H1 (cell line): ENCODE results near the gene RAET1E. TPM values are rescaled to one million over a fixed set of nuclear protein-coding genes. Genes with fewer than 3 reads are reported as not detected.

Source experiments
- ATF3 ChIP-seq: IDR thresholded peaks from 2 replicates; pipeline ENCODE4 v1.6.1; 2011; ENCODE audit warnings: low read depth, mild to moderate bottlenecking, low read length; ENCODE audit not compliant: insufficient read depth
- POU5F1 ChIP-seq: IDR thresholded peaks from 2 replicates; pipeline ENCODE4 v1.6.1; 2011; ENCODE audit warnings: low read depth, mild to moderate bottlenecking, low read length, moderate library complexity
- RXRA ChIP-seq: IDR thresholded peaks from 2 replicates; pipeline ENCODE4 v1.6.1; 2011; ENCODE audit warnings: low read depth, mild to moderate bottlenecking, low read length, moderate library complexity; ENCODE audit not compliant: insufficient read depth
- SIN3A ChIP-seq, 2 experiments: IDR thresholded peaks in 1 of 2; conservative IDR thresholded peaks in 1 of 2; 2 replicates each; pipeline ENCODE4 v1.6.1; 2011 to 2012; ENCODE audit warnings: low read length in 2 of 2, improper control_type of control experiment in 1 of 2, low read depth in 1 of 2, mild to moderate bottlenecking in 1 of 2
- TAF1 ChIP-seq: IDR thresholded peaks from 2 replicates; pipeline ENCODE4 v1.6.1; 2011; ENCODE audit warnings: mild to moderate bottlenecking, low read depth, low read length
- polyA plus RNA-seq, 7 experiments: library from polyadenylated mRNA; depleted of rRNA in 3 of 7; stranded (reverse) in 5 of 7; unstranded in 2 of 7; fragments of >200 nt in 5 of 7; fragments of 200-250 nt in 2 of 7; gene quantifications; 1 replicate in 5 of 7; 2 replicates in 1 of 7; 4 replicates in 1 of 7; pipeline versions ENCODE4 v1.2.1 to v1.2.3, GENCODE V29; 2011 to 2013; ENCODE audit warnings: missing spikeins in 2 of 7, mixed read lengths in 2 of 7
- total RNA-seq: library from RNA; stranded (reverse); fragmentation: NEBNext Ultra II Directional; extraction: Animal tissue kit (Norgen Biotek cat#: 25700); gene quantifications from 2 replicates; pipeline ENCODE4 v1.2.1, GENCODE V29; 2021
- TF ChIP-seq, protein P1 (sequence below): fragments of 300-600 bp; sonication (generic); IDR thresholded peaks from 2 replicates; pipeline ENCODE4 v1.7.1; 2012; ENCODE audit warnings: low read length, moderate library complexity, mild to moderate bottlenecking, inconsistent platforms; ENCODE audit not compliant: insufficient replicate concordance
- TF ChIP-seq, protein P2 (sequence below): IDR thresholded peaks from 2 replicates; pipeline ENCODE4 v1.6.1; 2012; ENCODE audit warnings: low read length, inconsistent platforms

The RAET1E gene
- total and polyA plus RNA-seq, 2 of the 8 experiments (the other 6 are each of a cell fraction or from before 2014, with no cell fraction given) = not detected

GRCh38 chr6:149909701-149910470 lies 12.0 kb upstream of the RAET1E start (continued):
- TF ChIP-seq, protein P1, sequence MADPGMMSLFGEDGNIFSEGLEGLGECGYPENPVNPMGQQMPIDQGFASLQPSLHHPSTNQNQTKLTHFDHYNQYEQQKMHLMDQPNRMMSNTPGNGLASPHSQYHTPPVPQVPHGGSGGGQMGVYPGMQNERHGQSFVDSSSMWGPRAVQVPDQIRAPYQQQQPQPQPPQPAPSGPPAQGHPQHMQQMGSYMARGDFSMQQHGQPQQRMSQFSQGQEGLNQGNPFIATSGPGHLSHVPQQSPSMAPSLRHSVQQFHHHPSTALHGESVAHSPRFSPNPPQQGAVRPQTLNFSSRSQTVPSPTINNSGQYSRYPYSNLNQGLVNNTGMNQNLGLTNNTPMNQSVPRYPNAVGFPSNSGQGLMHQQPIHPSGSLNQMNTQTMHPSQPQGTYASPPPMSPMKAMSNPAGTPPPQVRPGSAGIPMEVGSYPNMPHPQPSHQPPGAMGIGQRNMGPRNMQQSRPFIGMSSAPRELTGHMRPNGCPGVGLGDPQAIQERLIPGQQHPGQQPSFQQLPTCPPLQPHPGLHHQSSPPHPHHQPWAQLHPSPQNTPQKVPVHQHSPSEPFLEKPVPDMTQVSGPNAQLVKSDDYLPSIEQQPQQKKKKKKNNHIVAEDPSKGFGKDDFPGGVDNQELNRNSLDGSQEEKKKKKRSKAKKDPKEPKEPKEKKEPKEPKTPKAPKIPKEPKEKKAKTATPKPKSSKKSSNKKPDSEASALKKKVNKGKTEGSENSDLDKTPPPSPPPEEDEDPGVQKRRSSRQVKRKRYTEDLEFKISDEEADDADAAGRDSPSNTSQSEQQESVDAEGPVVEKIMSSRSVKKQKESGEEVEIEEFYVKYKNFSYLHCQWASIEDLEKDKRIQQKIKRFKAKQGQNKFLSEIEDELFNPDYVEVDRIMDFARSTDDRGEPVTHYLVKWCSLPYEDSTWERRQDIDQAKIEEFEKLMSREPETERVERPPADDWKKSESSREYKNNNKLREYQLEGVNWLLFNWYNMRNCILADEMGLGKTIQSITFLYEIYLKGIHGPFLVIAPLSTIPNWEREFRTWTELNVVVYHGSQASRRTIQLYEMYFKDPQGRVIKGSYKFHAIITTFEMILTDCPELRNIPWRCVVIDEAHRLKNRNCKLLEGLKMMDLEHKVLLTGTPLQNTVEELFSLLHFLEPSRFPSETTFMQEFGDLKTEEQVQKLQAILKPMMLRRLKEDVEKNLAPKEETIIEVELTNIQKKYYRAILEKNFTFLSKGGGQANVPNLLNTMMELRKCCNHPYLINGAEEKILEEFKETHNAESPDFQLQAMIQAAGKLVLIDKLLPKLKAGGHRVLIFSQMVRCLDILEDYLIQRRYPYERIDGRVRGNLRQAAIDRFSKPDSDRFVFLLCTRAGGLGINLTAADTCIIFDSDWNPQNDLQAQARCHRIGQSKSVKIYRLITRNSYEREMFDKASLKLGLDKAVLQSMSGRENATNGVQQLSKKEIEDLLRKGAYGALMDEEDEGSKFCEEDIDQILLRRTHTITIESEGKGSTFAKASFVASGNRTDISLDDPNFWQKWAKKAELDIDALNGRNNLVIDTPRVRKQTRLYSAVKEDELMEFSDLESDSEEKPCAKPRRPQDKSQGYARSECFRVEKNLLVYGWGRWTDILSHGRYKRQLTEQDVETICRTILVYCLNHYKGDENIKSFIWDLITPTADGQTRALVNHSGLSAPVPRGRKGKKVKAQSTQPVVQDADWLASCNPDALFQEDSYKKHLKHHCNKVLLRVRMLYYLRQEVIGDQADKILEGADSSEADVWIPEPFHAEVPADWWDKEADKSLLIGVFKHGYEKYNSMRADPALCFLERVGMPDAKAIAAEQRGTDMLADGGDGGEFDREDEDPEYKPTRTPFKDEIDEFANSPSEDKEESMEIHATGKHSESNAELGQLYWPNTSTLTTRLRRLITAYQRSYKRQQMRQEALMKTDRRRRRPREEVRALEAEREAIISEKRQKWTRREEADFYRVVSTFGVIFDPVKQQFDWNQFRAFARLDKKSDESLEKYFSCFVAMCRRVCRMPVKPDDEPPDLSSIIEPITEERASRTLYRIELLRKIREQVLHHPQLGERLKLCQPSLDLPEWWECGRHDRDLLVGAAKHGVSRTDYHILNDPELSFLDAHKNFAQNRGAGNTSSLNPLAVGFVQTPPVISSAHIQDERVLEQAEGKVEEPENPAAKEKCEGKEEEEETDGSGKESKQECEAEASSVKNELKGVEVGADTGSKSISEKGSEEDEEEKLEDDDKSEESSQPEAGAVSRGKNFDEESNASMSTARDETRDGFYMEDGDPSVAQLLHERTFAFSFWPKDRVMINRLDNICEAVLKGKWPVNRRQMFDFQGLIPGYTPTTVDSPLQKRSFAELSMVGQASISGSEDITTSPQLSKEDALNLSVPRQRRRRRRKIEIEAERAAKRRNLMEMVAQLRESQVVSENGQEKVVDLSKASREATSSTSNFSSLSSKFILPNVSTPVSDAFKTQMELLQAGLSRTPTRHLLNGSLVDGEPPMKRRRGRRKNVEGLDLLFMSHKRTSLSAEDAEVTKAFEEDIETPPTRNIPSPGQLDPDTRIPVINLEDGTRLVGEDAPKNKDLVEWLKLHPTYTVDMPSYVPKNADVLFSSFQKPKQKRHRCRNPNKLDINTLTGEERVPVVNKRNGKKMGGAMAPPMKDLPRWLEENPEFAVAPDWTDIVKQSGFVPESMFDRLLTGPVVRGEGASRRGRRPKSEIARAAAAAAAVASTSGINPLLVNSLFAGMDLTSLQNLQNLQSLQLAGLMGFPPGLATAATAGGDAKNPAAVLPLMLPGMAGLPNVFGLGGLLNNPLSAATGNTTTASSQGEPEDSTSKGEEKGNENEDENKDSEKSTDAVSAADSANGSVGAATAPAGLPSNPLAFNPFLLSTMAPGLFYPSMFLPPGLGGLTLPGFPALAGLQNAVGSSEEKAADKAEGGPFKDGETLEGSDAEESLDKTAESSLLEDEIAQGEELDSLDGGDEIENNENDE = no peak
- TF ChIP-seq RXRA = no peak
- no peak for TF ChIP-seq SIN3A (conservative IDR thresholded peaks at IDR 0.05 in 1 of 2, IDR thresholded peaks at IDR 0.05 in 1 of 2; ENCODE audit: low read depth in 1 of 2, low read length in 2 of 2)
- TF ChIP-seq ATF3 = no peak
- TF ChIP-seq TAF1 = no peak
- TF ChIP-seq, protein P2, sequence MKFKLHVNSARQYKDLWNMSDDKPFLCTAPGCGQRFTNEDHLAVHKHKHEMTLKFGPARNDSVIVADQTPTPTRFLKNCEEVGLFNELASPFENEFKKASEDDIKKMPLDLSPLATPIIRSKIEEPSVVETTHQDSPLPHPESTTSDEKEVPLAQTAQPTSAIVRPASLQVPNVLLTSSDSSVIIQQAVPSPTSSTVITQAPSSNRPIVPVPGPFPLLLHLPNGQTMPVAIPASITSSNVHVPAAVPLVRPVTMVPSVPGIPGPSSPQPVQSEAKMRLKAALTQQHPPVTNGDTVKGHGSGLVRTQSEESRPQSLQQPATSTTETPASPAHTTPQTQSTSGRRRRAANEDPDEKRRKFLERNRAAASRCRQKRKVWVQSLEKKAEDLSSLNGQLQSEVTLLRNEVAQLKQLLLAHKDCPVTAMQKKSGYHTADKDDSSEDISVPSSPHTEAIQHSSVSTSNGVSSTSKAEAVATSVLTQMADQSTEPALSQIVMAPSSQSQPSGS = no peak
- no peak for TF ChIP-seq POU5F1
